Activated CD4-positive, alpha-beta memory T cell treated with anti-CD3 and anti-CD28 coated beads, Interleukin-2, amount 10 ng/mL, durations not matched to agents 7 days and 5 days (primary cell): ENCODE data around the gene POM121. TPM values are rescaled to one million over a fixed set of nuclear protein-coding genes. Genes with fewer than 3 reads are reported as not detected.
"Not testable (repeated sequence)": the region's sequence is repeated elsewhere in the genome, so short reads cannot be mapped to it uniquely, and the experiment has no call there.

Source experiments
- CTCF ChIA-PET: fragments of 350-600 bp; sonication (Branson Sonifier 250); formaldehyde crosslinking; loops from one replicate; lab custom pipeline; 2021; ENCODE audit warnings: antibody characterized with exemption, inconsistent platforms; lab: Charles Lee
- POLR2A ChIA-PET: fragments of 350-600 bp; sonication (Branson Sonifier 250); formaldehyde crosslinking; loops from one replicate; lab custom pipeline; 2021; ENCODE audit warnings: antibody characterized with exemption; lab: Charles Lee
- DNase-seq: peaks from one replicate; pipeline ENCODE4 v3.0.0-alpha.2; 2020
- H3K27ac Mint-ChIP-seq: one replicate; pipeline ENCODE4 v1.8.0; 2021; ENCODE audit warnings: mild to moderate bottlenecking, mixed read lengths
- H3K27me3 Mint-ChIP-seq: one replicate; pipeline ENCODE4 v1.8.0; 2021; ENCODE audit warnings: mixed read lengths
- H3K36me3 Mint-ChIP-seq: one replicate; pipeline ENCODE4 v1.8.0; 2021; ENCODE audit warnings: low read depth, mixed read lengths
- H3K4me1 Mint-ChIP-seq: one replicate; pipeline ENCODE4 v1.8.0; 2021; ENCODE audit warnings: mixed read lengths
- H3K4me3 Mint-ChIP-seq: one replicate; pipeline ENCODE4 v1.8.0; 2021; ENCODE audit warnings: mild to moderate bottlenecking, mixed read lengths
- H3K9me3 Mint-ChIP-seq: one replicate; pipeline ENCODE4 v1.8.0; 2021; ENCODE audit warnings: mixed read lengths
- total RNA-seq, 2 experiments: library from RNA; stranded (reverse); gene quantifications; one replicate each; pipeline ENCODE4 v1.2.3, GENCODE V29; 2021

Gene POM121
- total RNA-seq, 2 experiments from 2014 or later, result 55.3 to 55.5 TPM

- CTCF ChIA-PET, H3K9me3 Mint-ChIP-seq, H3K27ac Mint-ChIP-seq, H3K4me3 Mint-ChIP-seq, H3K27me3 Mint-ChIP-seq, DNase-seq: not testable (repeated sequence)
- peaks cover 28% of the 10 kb centered on the region for H3K4me1 Mint-ChIP-seq
- H3K36me3 Mint-ChIP-seq, result peaks cover 52% of the 10 kb centered on the region
- POLR2A ChIA-PET, result interaction anchor here (1.7 kb wide), 1 partner anchor 99 kb away, joined by 6 read pairs; the partner anchor contains the start of gene TYW1B
Measured at GRCh38 chr7:72927791-72928190, 2.9 kb downstream of the POM121 start.

- peaks cover 26% of the 10 kb centered on the region for H3K4me1 Mint-ChIP-seq
Measured at GRCh38 chr7:72928216-72928615, 3.3 kb downstream of the POM121 start.

GRCh38 chr7:72942022-72942705, 17.3 kb downstream of the POM121 start:
- POLR2A ChIA-PET, H3K4me3 Mint-ChIP-seq, H3K27ac Mint-ChIP-seq, DNase-seq, H3K9me3 Mint-ChIP-seq, CTCF ChIA-PET, H3K27me3 Mint-ChIP-seq: not testable (repeated sequence)
- peaks cover 30% of the 10 kb centered on the region for H3K36me3 Mint-ChIP-seq
- H3K4me1 Mint-ChIP-seq, result peaks cover 13% of the 10 kb centered on the region

More at GRCh38 chr7:72928216-72928615, 3.3 kb downstream of the POM121 start:
- H3K27me3 Mint-ChIP-seq, POLR2A ChIA-PET, H3K4me3 Mint-ChIP-seq, H3K27ac Mint-ChIP-seq, CTCF ChIA-PET, DNase-seq, H3K9me3 Mint-ChIP-seq: not testable (repeated sequence)
- peaks cover 50% of the 10 kb centered on the region for H3K36me3 Mint-ChIP-seq

- H3K4me3 Mint-ChIP-seq, CTCF ChIA-PET, H3K4me1 Mint-ChIP-seq, H3K27me3 Mint-ChIP-seq, POLR2A ChIA-PET, DNase-seq, H3K27ac Mint-ChIP-seq, H3K9me3 Mint-ChIP-seq: not testable (repeated sequence)
- peaks cover 30% of the 10 kb centered on the region for H3K36me3 Mint-ChIP-seq
Measured at GRCh38 chr7:72942956-72943355, 18.1 kb downstream of the POM121 start.

GRCh38 chr7:72944937-72945336, 20.0 kb downstream of the POM121 start:
- CTCF ChIA-PET, DNase-seq, H3K9me3 Mint-ChIP-seq, H3K27ac Mint-ChIP-seq, H3K27me3 Mint-ChIP-seq, H3K4me1 Mint-ChIP-seq, H3K4me3 Mint-ChIP-seq, POLR2A ChIA-PET: not testable (repeated sequence)
- peaks cover 22% of the 10 kb centered on the region for H3K36me3 Mint-ChIP-seq

GRCh38 chr7:72945597-72945996, 20.7 kb downstream of the POM121 start:
- H3K4me3 Mint-ChIP-seq, result not testable (repeated sequence)
- H3K36me3 Mint-ChIP-seq, result peaks cover 22% of the 10 kb centered on the region

GRCh38 chr7:72946130-72946745, 21.3 kb downstream of the POM121 start:
- H3K9me3 Mint-ChIP-seq, CTCF ChIA-PET, H3K4me3 Mint-ChIP-seq, DNase-seq, H3K27me3 Mint-ChIP-seq, H3K4me1 Mint-ChIP-seq, POLR2A ChIA-PET, H3K27ac Mint-ChIP-seq: not testable (repeated sequence)
- H3K36me3 Mint-ChIP-seq, result peaks cover 20% of the 10 kb centered on the region

More at GRCh38 chr7:72945597-72945996, 20.7 kb downstream of the POM121 start:
- H3K27ac Mint-ChIP-seq, H3K9me3 Mint-ChIP-seq, H3K27me3 Mint-ChIP-seq, CTCF ChIA-PET, POLR2A ChIA-PET, DNase-seq, H3K4me1 Mint-ChIP-seq: not testable (repeated sequence)

- CTCF ChIA-PET, result not testable (repeated sequence)
Measured at GRCh38 chr7:72948714-72949113, 23.8 kb downstream of the POM121 start.

GRCh38 chr7:72949276-72949675, 24.4 kb downstream of the POM121 start:
- DNase-seq, H3K9me3 Mint-ChIP-seq, POLR2A ChIA-PET, CTCF ChIA-PET, H3K27me3 Mint-ChIP-seq, H3K27ac Mint-ChIP-seq, H3K4me3 Mint-ChIP-seq, H3K4me1 Mint-ChIP-seq: not testable (repeated sequence)
- H3K36me3 Mint-ChIP-seq, result peaks cover 12% of the 10 kb centered on the region

More at GRCh38 chr7:72948714-72949113, 23.8 kb downstream of the POM121 start:
- POLR2A ChIA-PET, H3K4me1 Mint-ChIP-seq, DNase-seq, H3K9me3 Mint-ChIP-seq, H3K27ac Mint-ChIP-seq, H3K27me3 Mint-ChIP-seq, H3K4me3 Mint-ChIP-seq: not testable (repeated sequence)
- H3K36me3 Mint-ChIP-seq, result peaks cover 14% of the 10 kb centered on the region

- H3K4me1 Mint-ChIP-seq, CTCF ChIA-PET, H3K9me3 Mint-ChIP-seq, H3K4me3 Mint-ChIP-seq, DNase-seq, H3K27ac Mint-ChIP-seq, POLR2A ChIA-PET, H3K27me3 Mint-ChIP-seq: not testable (repeated sequence)
- H3K36me3 Mint-ChIP-seq, result peaks cover 12% of the 10 kb centered on the region
Measured at GRCh38 chr7:72949686-72950085, 24.8 kb downstream of the POM121 start.

GRCh38 chr7:72950432-72950831, 25.5 kb downstream of the POM121 start:
- CTCF ChIA-PET, DNase-seq, H3K27ac Mint-ChIP-seq, POLR2A ChIA-PET, H3K27me3 Mint-ChIP-seq, H3K9me3 Mint-ChIP-seq, H3K4me3 Mint-ChIP-seq, H3K4me1 Mint-ChIP-seq: not testable (repeated sequence)
- H3K36me3 Mint-ChIP-seq, result peaks cover 11% of the 10 kb centered on the region

GRCh38 chr7:72953901-72954562, 29.1 kb downstream of the POM121 start:
- DNase-seq, H3K4me1 Mint-ChIP-seq, H3K36me3 Mint-ChIP-seq, H3K27me3 Mint-ChIP-seq, POLR2A ChIA-PET, H3K27ac Mint-ChIP-seq, H3K9me3 Mint-ChIP-seq, CTCF ChIA-PET, H3K4me3 Mint-ChIP-seq: not testable (repeated sequence)

GRCh38 chr7:72954563-72955198, 29.8 kb downstream of the POM121 start:
- Mint-ChIP-seq H3K27ac (peak overlapping the region; percentile 54), H3K4me3 (peak overlapping the region; percentile 74)
- POLR2A ChIA-PET, H3K36me3 Mint-ChIP-seq, H3K9me3 Mint-ChIP-seq, H3K27me3 Mint-ChIP-seq, H3K4me1 Mint-ChIP-seq, DNase-seq, CTCF ChIA-PET: not testable (repeated sequence)
